ENCODE data around the gene ZNF354B. TPM values are rescaled to one million over a fixed set of nuclear protein-coding genes. Genes with fewer than 3 reads are reported as not detected.
A peak's percentile ranks its signal among the peaks of the same experiment; 100 is the strongest.
"Not testable (repeated sequence)": the region's sequence is repeated elsewhere in the genome, so short reads cannot be mapped to it uniquely, and the experiment has no call there.

The ZNF354B gene
- total and polyA plus RNA-seq, 8 donors = 2.1 to 39.7 (median 11.9) TPM

GRCh38 chr5:178831049-178831448, 28.7 kb upstream of the ZNF354B start:
- intact Hi-C loops (cut with DNase I; ENCODE audit: low total_unique reads) = no loop called here
- H3K4me1 ChIP-seq = no peaks in the 10 kb centered on the region
- no peak for DNase-seq
- no peaks in the 10 kb centered on the region for H3K36me3 ChIP-seq
- no peak for TF ChIP-seq POLR2A (IDR thresholded peaks at IDR 0.05)
- TF ChIP-seq CTCF (IDR thresholded peaks at IDR 0.05) = no peak
- no peak for TF ChIP-seq POLR2AphosphoS5 (IDR thresholded peaks at IDR 0.05)
- no peak for TF ChIP-seq EP300 (IDR thresholded peaks at IDR 0.05)
- 82 to 94% (median 88%) methylated on average over 10 of the region's 10 CpGs for WGBS, 5 donors
- no peak overlapping the region for H3K4me3 ChIP-seq
- H3K9me3 ChIP-seq = no peaks in the 10 kb centered on the region
- H3K27me3 ChIP-seq = peaks cover 0 to 17% (median 0%) of the 10 kb centered on the region in 3 donors
- H3K27ac ChIP-seq = no peak overlapping the region

DNA sequence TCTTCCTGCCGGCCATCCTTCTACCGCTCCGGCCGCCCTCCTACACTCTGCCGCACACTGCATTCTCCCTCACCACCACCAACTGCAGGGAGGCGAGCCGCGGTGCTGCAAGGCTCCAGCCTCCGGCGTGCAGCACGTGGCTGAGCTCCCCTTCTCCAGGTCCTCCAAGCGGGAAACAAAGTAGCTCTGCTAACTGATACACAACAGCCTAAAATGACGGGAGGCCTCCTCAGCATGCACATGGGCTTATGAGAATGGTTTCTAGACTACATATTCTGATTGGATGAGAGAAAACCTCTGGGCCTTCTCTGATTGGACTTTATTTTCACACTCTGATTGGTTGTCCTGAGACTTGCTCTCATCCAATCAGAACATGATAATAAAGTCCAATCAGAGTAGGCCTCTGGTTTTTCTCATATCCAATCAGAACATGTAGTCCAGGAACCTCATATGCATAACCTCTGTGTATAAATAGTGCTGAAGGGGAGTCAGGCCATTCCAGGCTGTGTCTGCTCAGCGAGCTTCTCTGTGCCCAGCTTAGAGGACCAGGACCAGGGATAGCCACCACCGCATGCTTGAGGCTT, 27.0 kb upstream of the ZNF354B start:
- peaks cover 0 to 17% (median 0%) of the 10 kb centered on the region in 3 donors for H3K27me3 ChIP-seq
- TF ChIP-seq POLR2AphosphoS5 (IDR thresholded peaks at IDR 0.05) (no peak), CTCF (IDR thresholded peaks at IDR 0.05) (no peak), EP300 (IDR thresholded peaks at IDR 0.05) (no peak), POLR2A (IDR thresholded peaks at IDR 0.05) (no peak)
- 67 to 95% (median 92%) methylated on average over 15 of the region's 15 CpGs for WGBS, 5 donors
- no peaks in the 10 kb centered on the region for H3K9me3 ChIP-seq
- DNase-seq = no peak
- H3K4me1 ChIP-seq = no peaks in the 10 kb centered on the region
- intact Hi-C loops (cut with DNase I; ENCODE audit: low total_unique reads) = no loop called here
- no peaks in the 10 kb centered on the region for H3K36me3 ChIP-seq
- H3K27ac ChIP-seq = no peak overlapping the region
- no peak overlapping the region for H3K4me3 ChIP-seq

DNA sequence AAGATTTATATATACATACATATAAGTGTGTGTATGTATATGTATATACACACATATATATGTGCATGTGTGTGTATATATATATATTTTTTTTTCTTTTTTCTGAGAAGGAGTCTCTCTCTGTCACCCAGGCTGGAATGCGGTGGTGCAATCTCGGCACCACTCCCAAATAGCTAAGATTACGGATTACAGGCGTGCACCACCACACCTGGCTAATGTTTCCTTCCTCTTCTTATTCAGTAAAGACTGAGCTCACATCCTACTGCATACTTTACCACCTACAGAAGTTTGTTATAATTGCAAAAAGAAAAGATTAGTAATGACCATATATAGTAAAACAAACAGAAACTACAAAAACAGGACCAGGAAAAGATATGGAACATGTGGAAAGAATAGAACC, 23.1 kb upstream of the ZNF354B start:
- H3K27me3 ChIP-seq = peaks cover 0 to 7% (median 0%) of the 10 kb centered on the region in 3 donors
- H3K4me3 ChIP-seq = no peak overlapping the region
- no peak overlapping the region for H3K27ac ChIP-seq
- DNase-seq = no peak
- H3K36me3 ChIP-seq = no peaks in the 10 kb centered on the region
- H3K9me3 ChIP-seq = no peaks in the 10 kb centered on the region
- TF ChIP-seq EP300 (IDR thresholded peaks at IDR 0.05) = no peak
- no peak for TF ChIP-seq POLR2AphosphoS5 (IDR thresholded peaks at IDR 0.05)
- no peak for TF ChIP-seq CTCF (IDR thresholded peaks at IDR 0.05)
- TF ChIP-seq POLR2A (IDR thresholded peaks at IDR 0.05) = no peak
- 26 to 70% (median 37%) methylated on average over 4 of the region's 4 CpGs for WGBS, 5 donors
- peaks cover 0 to 8% (median 2%) of the 10 kb centered on the region in 4 donors for H3K4me1 ChIP-seq
- intact Hi-C loops (cut with DNase I; ENCODE audit: low total_unique reads) = no loop called here

DNA sequence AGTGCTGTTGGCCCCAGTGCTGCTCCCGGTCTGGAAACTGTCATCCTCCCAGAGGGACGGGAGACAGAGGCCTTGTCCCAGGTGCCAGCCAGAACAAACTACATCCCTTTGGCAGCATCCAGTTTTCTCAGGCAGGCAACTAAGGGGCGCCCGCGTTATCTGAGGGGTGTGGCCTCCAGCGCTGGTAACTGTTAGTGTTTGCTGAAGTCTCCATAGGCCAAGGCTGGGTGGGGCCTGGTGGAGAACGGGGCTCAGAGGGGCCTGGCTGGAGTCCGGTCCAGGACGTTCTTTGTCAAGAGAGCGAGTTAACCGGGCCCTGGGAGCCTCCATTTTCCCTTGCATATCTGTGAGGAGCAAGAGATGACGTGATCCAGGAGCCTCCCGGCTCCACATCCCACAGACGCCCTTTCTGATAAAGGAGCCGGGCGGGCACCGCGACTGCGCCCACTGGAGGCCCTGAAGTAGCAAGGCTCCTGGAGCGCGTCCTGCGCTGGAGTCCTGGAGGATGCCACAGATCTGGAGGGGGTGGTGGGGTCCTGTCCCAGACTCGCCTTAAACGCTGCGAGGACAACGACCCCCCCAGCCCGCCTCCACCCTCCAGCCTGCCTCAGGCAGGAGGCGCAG, 20.9 kb upstream of the ZNF354B start:
- intact Hi-C loops (cut with DNase I; ENCODE audit: low total_unique reads); H3K9me3 ChIP-seq; DNase-seq; H3K36me3 ChIP-seq; H3K4me1 ChIP-seq; H3K27ac ChIP-seq; H3K4me3 ChIP-seq; H3K27me3 ChIP-seq: not testable (repeated sequence)
- 35 to 70% (median 46%) methylated on average over 14 to 28 of the region's 28 CpGs for WGBS, 5 donors

DNA sequence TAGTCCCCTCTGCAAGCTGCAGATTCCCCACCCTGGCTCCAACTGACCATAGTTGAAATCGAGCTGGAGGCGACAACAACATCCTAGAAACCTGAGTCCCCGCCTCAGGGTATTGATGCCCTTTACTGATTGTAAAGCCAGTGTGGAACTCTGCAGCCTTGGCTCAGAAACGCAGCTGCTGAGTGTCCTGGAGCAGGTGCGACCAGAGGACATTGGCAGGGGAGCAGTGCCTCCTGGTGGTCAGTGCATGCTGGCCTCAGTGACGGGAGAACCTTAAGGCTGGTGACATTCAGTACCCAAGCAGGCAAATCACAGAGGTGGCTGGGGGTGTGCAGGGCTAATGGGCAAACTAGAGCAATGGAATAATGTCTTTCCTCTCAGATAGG, 20.4 kb upstream of the ZNF354B start:
- intact Hi-C loops (cut with DNase I; ENCODE audit: low total_unique reads) = no loop called here
- peak; percentile 65 to 66 for DNase-seq
- H3K27ac ChIP-seq = no peak overlapping the region
- H3K4me3 ChIP-seq = no peak overlapping the region
- H3K36me3 ChIP-seq = no peaks in the 10 kb centered on the region
- H3K27me3 ChIP-seq = no peaks in the 10 kb centered on the region
- no peaks in the 10 kb centered on the region for H3K9me3 ChIP-seq
- TF ChIP-seq POLR2A (IDR thresholded peaks at IDR 0.05) = no peak
- peak in 5 of 7 experiments; percentile 45 to 70 (median 56) for TF ChIP-seq CTCF (IDR thresholded peaks at IDR 0.05)
- TF ChIP-seq POLR2AphosphoS5 (IDR thresholded peaks at IDR 0.05) = no peak
- 12 to 38% (median 13%) methylated on average over 4 to 6 of the region's 6 CpGs for WGBS, 5 donors
- peaks cover 0 to 8% (median 2%) of the 10 kb centered on the region in 4 donors for H3K4me1 ChIP-seq

GRCh38 chr5:178840399-178840798, 19.4 kb upstream of the ZNF354B start:
- H3K27me3 ChIP-seq; H3K4me1 ChIP-seq; H3K27ac ChIP-seq; H3K9me3 ChIP-seq; H3K4me3 ChIP-seq; H3K36me3 ChIP-seq; DNase-seq; intact Hi-C loops (cut with DNase I; ENCODE audit: low total_unique reads): not testable (repeated sequence)
- WGBS, 5 donors = 69 to 92% (median 83%) methylated on average over 8 to 11 of the region's 11 CpGs
